ENCODE results near the gene PPIL3. TPM values are rescaled to one million over a fixed set of nuclear protein-coding genes. Genes with fewer than 3 reads are reported as not detected.
"Not testable (repeated sequence)": the region's sequence is repeated elsewhere in the genome, so short reads cannot be mapped to it uniquely, and the experiment has no call there.

The PPIL3 gene
- total and polyA plus RNA-seq, 2 donors (not counting 3 experiments of a cell fraction or from before 2014, with no cell fraction given) = 25.0 to 27.1 TPM

GRCh38 chr2:200881715-200882249 is 7.1 kb downstream of the PPIL3 start:
- H3K4me3 ChIP-seq (replicated peaks in 1 of 3; ENCODE audit: insufficient read depth in 1 of 3, low read depth in 1 of 3, low read length in 3 of 3); H3K9me3 ChIP-seq (replicated peaks; ENCODE audit: control insufficient read depth, insufficient read depth, low read length); FAIRE-seq; H4K20me1 ChIP-seq (replicated peaks; ENCODE audit: control insufficient read depth, extremely low read depth, insufficient read depth, low read length); BruUV-seq (replicated peaks); POLR2A ChIA-PET; intact Hi-C loops (cut with micrococcal nuclease); H3K4me1 ChIP-seq (ENCODE audit: control insufficient read depth, extremely low read depth, insufficient read depth, low read length); CTCF ChIA-PET; H3K27ac ChIP-seq (ENCODE audit: insufficient read depth, low read depth, low read length); H3K9me1 ChIP-seq (replicated peaks; ENCODE audit: control insufficient read depth, extremely low read depth, insufficient read depth, low read length); H3K36me3 ChIP-seq (ENCODE audit: control insufficient read depth in 2 of 2, extremely low read depth in 1 of 2, insufficient read depth in 2 of 2, low read length in 2 of 2); H3K27me3 ChIP-seq (ENCODE audit: control insufficient read depth in 2 of 2, insufficient read depth in 2 of 2, low read length in 2 of 2); dilution Hi-C loops (cut with MboI; ENCODE audit: extremely low pct_ligation_motif_present, low sequenced_read_pairs); DNase-seq (ENCODE audit: low read depth, low spot score); H2AFZ ChIP-seq (ENCODE audit: low read depth, low read length); H3K79me2 ChIP-seq (ENCODE audit: control insufficient read depth, insufficient read depth, low read length); H3K9ac ChIP-seq (replicated peaks; ENCODE audit: extremely low read depth, insufficient read depth, low read length); H3K4me2 ChIP-seq (ENCODE audit: insufficient read depth, low read length): not testable (repeated sequence)

DNA sequence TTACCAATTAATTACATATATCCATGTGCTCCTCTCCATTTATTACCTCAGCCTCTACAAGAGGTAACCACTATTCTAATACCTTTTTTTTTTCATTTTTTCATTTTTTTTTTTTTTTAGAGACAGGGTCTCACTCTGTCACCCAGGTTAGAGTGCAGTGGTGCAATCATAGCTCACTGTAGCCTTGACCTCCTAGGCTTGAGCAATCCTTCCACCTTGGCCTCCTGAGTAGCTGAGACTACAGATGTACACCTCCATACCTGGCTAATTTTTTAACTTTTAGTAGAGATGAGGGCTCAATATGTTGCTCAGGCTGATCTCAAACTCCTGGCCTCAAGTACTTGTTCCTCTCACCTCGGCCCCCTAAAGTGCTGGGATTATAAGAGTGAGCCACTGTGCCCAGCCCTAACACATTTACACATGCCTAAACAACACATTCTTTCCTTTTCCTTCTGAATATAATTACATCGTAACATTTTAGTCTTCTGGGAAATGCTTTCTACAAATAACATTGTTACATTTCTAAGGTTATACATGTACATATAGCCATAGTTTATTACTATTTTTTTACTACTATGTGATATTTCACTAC is 10.5 kb downstream of the PPIL3 start:
- TF ChIP-seq POLR2AphosphoS5 (IDR thresholded peaks at IDR 0.05; ENCODE audit: insufficient read depth, low read depth, low read length) (no peak), POLR2A (IDR thresholded peaks at IDR 0.05; ENCODE audit: low read depth, low read length) (no peak), JUN (IDR thresholded peaks at IDR 0.05; ENCODE audit: borderline replicate concordance, insufficient read depth, insufficient read length, low read depth) (no peak), MAX (IDR thresholded peaks at IDR 0.05; ENCODE audit: insufficient read depth, insufficient read length) (no peak), EZH2 (IDR thresholded peaks at IDR 0.05; ENCODE audit: borderline replicate concordance, low read depth, low read length, severe bottlenecking) (no peak), FOS (IDR thresholded peaks at IDR 0.05; ENCODE audit: borderline replicate concordance, insufficient read depth, low read length) (no peak), GATA2 (IDR thresholded peaks at IDR 0.05; ENCODE audit: insufficient read depth, insufficient read length, low read depth, low read length) (no peak), MYC (IDR thresholded peaks at IDR 0.05; ENCODE audit: low read depth, low read length) (no peak)
- TF ChIP-seq, protein P1, sequence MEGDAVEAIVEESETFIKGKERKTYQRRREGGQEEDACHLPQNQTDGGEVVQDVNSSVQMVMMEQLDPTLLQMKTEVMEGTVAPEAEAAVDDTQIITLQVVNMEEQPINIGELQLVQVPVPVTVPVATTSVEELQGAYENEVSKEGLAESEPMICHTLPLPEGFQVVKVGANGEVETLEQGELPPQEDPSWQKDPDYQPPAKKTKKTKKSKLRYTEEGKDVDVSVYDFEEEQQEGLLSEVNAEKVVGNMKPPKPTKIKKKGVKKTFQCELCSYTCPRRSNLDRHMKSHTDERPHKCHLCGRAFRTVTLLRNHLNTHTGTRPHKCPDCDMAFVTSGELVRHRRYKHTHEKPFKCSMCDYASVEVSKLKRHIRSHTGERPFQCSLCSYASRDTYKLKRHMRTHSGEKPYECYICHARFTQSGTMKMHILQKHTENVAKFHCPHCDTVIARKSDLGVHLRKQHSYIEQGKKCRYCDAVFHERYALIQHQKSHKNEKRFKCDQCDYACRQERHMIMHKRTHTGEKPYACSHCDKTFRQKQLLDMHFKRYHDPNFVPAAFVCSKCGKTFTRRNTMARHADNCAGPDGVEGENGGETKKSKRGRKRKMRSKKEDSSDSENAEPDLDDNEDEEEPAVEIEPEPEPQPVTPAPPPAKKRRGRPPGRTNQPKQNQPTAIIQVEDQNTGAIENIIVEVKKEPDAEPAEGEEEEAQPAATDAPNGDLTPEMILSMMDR (IDR thresholded peaks at IDR 0.05; ENCODE audit: extremely low read depth in 1 of 2, insufficient read depth in 1 of 2, low read depth in 1 of 2, low read length in 2 of 2) = no peak
- H3K27ac ChIP-seq (ENCODE audit: insufficient read depth, low read depth, low read length) = no peak overlapping the region
- no peaks in the 10 kb centered on the region for H3K9me3 ChIP-seq (replicated peaks; ENCODE audit: control insufficient read depth, insufficient read depth, low read length)
- H3K27me3 ChIP-seq (ENCODE audit: control insufficient read depth in 2 of 2, insufficient read depth in 2 of 2, low read length in 2 of 2) = no peaks in the 10 kb centered on the region
- POLR2A ChIA-PET = no interaction called here
- no peaks in the 10 kb centered on the region for H4K20me1 ChIP-seq (replicated peaks; ENCODE audit: control insufficient read depth, extremely low read depth, insufficient read depth, low read length)
- no TSS peak for BruUV-seq (replicated peaks)
- H2AFZ ChIP-seq (ENCODE audit: low read depth, low read length) = no peak overlapping the region
- CTCF ChIA-PET = no interaction called here
- peaks cover 2 to 4% of the 10 kb centered on the region in 2 experiments for H3K36me3 ChIP-seq (ENCODE audit: control insufficient read depth in 2 of 2, extremely low read depth in 1 of 2, insufficient read depth in 2 of 2, low read length in 2 of 2)
- no peaks in the 10 kb centered on the region for H3K79me2 ChIP-seq (ENCODE audit: control insufficient read depth, insufficient read depth, low read length)
- H3K9me1 ChIP-seq (replicated peaks; ENCODE audit: control insufficient read depth, extremely low read depth, insufficient read depth, low read length) = no peaks in the 10 kb centered on the region
- dilution Hi-C loops (cut with MboI; ENCODE audit: extremely low pct_ligation_motif_present, low sequenced_read_pairs) (no loop called here), intact Hi-C loops (cut with micrococcal nuclease) (no loop called here)
- FAIRE-seq = no peak
- H3K4me2 ChIP-seq (ENCODE audit: insufficient read depth, low read length) = no peak overlapping the region
- H3K9ac ChIP-seq (replicated peaks; ENCODE audit: extremely low read depth, insufficient read depth, low read length) = no peak overlapping the region
- H3K4me3 ChIP-seq (replicated peaks in 1 of 3; ENCODE audit: insufficient read depth in 1 of 3, low read depth in 1 of 3, low read length in 3 of 3) = no peak overlapping the region
- DNase-seq (ENCODE audit: low read depth, low spot score) = no peak
- H3K4me1 ChIP-seq (ENCODE audit: control insufficient read depth, extremely low read depth, insufficient read depth, low read length) = no peaks in the 10 kb centered on the region
